BE2C (cell line): ENCODE measurements around the gene ASCC3.

Source experiments
- DNase-seq: peaks from one replicate; pipeline ENCODE4 v3.0.0-alpha.2; 2020
- H3K27me3 ChIP-seq: fragments of 250-450 bp; sonication (Bioruptor Pico); 2 replicates; pipeline ENCODE4 v1.5.1; 2020; ENCODE audit warnings: mild to moderate bottlenecking
- H3K36me3 ChIP-seq: fragments of 250-450 bp; sonication (Bioruptor Pico); 2 replicates; pipeline ENCODE4 v1.5.1; 2020; ENCODE audit warnings: mild to moderate bottlenecking
- H3K4me1 ChIP-seq: fragments of 250-450 bp; sonication (Bioruptor Pico); 2 replicates; pipeline ENCODE4 v1.5.1; 2020
- H3K4me3 ChIP-seq: 2 replicates; pipeline ENCODE4 v1.5.1; 2011; ENCODE audit warnings: low read depth, low read length
- H3K9me3 ChIP-seq: fragments of 250-450 bp; sonication (Bioruptor Pico); 2 replicates; pipeline ENCODE4 v1.5.1; 2020
- CTCF ChIP-seq: IDR thresholded peaks from 2 replicates; pipeline ENCODE4 v1.5.1; 2012; ENCODE audit warnings: mild to moderate bottlenecking, low read depth, low read length

The ASCC3 gene

GRCh38 chr6:100671740-100672139 lies 209.4 kb downstream of the ASCC3 start:
- H3K36me3 ChIP-seq = no peaks in the 10 kb centered on the region
- no peaks in the 10 kb centered on the region for H3K9me3 ChIP-seq
- TF ChIP-seq CTCF = no peak
- peaks cover 7% of the 10 kb centered on the region for H3K4me1 ChIP-seq
- no peaks in the 10 kb centered on the region for H3K27me3 ChIP-seq
- no peak for DNase-seq
- H3K4me3 ChIP-seq = no peak overlapping the region

- no peaks in the 10 kb centered on the region for H3K9me3 ChIP-seq
- H3K4me3 ChIP-seq = no peak overlapping the region
- peaks cover 7% of the 10 kb centered on the region for H3K4me1 ChIP-seq
- no peak for DNase-seq
- no peak for TF ChIP-seq CTCF
- H3K36me3 ChIP-seq = no peaks in the 10 kb centered on the region
- H3K27me3 ChIP-seq = no peaks in the 10 kb centered on the region
Observed at GRCh38 chr6:100670056-100670455, 211.1 kb downstream of the ASCC3 start.

- Histone ChIP-seq H3K27me3 (no peaks in the 10 kb centered on the region), H3K36me3 (no peaks in the 10 kb centered on the region), H3K9me3 (no peaks in the 10 kb centered on the region), H3K4me3 (no peak overlapping the region), H3K4me1 (no peaks in the 10 kb centered on the region)
- TF ChIP-seq CTCF = no peak
- no peak for DNase-seq
Observed at GRCh38 chr6:100665041-100665380, 216.1 kb downstream of the ASCC3 start.

- H3K9me3 ChIP-seq = no peaks in the 10 kb centered on the region
- no peak overlapping the region for H3K4me3 ChIP-seq
- peak; percentile 8 for DNase-seq
- no peaks in the 10 kb centered on the region for H3K36me3 ChIP-seq
- no peaks in the 10 kb centered on the region for H3K4me1 ChIP-seq
- peak; percentile 53 for TF ChIP-seq CTCF
- H3K27me3 ChIP-seq = no peaks in the 10 kb centered on the region
Observed at GRCh38 chr6:100664274-100665040, 216.7 kb downstream of the ASCC3 start.

GRCh38 chr6:100663219-100663863 lies 217.8 kb downstream of the ASCC3 start:
- no peak for TF ChIP-seq CTCF
- no peak for DNase-seq

GRCh38 chr6:100662264-100662663 lies 218.9 kb downstream of the ASCC3 start:
- no peak for TF ChIP-seq CTCF
- H3K36me3 ChIP-seq = no peaks in the 10 kb centered on the region
- no peaks in the 10 kb centered on the region for H3K4me1 ChIP-seq
- no peak for DNase-seq
- H3K9me3 ChIP-seq = no peaks in the 10 kb centered on the region
- no peaks in the 10 kb centered on the region for H3K27me3 ChIP-seq
- no peak overlapping the region for H3K4me3 ChIP-seq

More at GRCh38 chr6:100663219-100663863, 217.8 kb downstream of the ASCC3 start:
- no peaks in the 10 kb centered on the region for H3K9me3 ChIP-seq
- no peaks in the 10 kb centered on the region for H3K36me3 ChIP-seq
- H3K27me3 ChIP-seq = no peaks in the 10 kb centered on the region
- H3K4me3 ChIP-seq = no peak overlapping the region
- no peaks in the 10 kb centered on the region for H3K4me1 ChIP-seq
